Measurements from ENCODE around the gene DDO. TPM values are rescaled to one million over a fixed set of nuclear protein-coding genes. Genes with fewer than 3 reads are reported as not detected.

DDO gene
- total RNA-seq, 1 donor from 2014 or later = not detected

DNA sequence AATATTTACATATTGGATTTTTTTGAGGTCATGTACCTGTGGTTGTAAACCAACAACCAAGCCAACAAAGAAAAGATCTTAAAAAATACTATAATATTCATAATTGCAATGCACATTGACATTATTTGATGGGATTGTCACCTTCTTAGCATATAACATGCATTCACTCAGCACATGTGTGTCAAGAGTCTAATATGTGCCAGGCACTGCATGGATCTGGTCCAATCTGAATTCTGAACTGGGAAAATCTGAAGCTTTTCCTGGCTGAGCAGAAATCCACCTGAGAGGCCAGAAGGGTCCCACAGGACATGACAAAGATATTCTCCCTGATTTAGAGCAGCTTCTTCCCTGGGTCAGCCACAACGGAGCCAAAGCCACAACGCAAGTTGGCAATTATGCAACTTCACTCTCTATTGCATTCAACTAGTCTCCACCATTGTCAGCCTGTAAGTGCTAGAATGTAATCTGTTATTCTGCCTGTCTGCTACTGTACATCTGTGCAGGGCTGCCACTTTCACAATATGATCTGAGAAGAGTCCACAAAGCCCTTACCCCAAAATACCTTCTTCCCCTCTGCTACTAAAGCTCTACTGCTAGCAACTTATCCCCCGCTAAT is 17.0 kb upstream of the DDO start:
- DNase-seq (ENCODE audit: low spot score) = no peak
- TF ChIP-seq, protein P1, sequence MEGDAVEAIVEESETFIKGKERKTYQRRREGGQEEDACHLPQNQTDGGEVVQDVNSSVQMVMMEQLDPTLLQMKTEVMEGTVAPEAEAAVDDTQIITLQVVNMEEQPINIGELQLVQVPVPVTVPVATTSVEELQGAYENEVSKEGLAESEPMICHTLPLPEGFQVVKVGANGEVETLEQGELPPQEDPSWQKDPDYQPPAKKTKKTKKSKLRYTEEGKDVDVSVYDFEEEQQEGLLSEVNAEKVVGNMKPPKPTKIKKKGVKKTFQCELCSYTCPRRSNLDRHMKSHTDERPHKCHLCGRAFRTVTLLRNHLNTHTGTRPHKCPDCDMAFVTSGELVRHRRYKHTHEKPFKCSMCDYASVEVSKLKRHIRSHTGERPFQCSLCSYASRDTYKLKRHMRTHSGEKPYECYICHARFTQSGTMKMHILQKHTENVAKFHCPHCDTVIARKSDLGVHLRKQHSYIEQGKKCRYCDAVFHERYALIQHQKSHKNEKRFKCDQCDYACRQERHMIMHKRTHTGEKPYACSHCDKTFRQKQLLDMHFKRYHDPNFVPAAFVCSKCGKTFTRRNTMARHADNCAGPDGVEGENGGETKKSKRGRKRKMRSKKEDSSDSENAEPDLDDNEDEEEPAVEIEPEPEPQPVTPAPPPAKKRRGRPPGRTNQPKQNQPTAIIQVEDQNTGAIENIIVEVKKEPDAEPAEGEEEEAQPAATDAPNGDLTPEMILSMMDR (IDR thresholded peaks at IDR 0.05; ENCODE audit: unreplicated experiment) = no peak
- Mint-ChIP-seq H3K4me1 (ENCODE audit: unreplicated experiment) (no peaks in the 10 kb centered on the region), H3K27me3 (ENCODE audit: unreplicated experiment) (peaks cover 4% of the 10 kb centered on the region), H3K9me3 (ENCODE audit: unreplicated experiment) (no peaks in the 10 kb centered on the region), H3K27ac (ENCODE audit: unreplicated experiment) (no peak overlapping the region), H3K36me3 (ENCODE audit: low read depth, unreplicated experiment) (no peaks in the 10 kb centered on the region), H3K4me3 (ENCODE audit: unreplicated experiment) (no peak overlapping the region)

DNA sequence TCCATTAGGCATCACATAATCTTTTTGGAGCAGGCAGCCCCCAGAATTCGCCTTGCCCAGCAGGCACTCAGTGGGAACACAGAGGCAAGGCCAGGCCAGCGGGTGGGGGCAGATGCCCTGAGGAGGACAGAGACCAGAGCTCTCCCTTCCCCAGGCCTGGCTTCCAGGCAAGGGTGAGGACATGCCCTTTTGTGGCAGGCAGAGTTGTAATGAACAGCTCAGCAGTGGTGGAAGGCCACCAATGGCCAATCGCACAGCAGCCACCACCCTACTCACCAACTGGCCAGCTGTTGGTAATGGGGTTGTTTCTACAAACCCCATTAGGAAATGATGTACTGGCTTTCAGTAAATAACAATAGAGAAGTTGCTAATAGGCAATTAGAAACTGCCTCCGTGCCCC is 15.4 kb upstream of the DDO start:
- no peaks in the 10 kb centered on the region for H3K36me3 Mint-ChIP-seq (ENCODE audit: low read depth, unreplicated experiment)
- no peak for DNase-seq (ENCODE audit: low spot score)
- H3K4me3 Mint-ChIP-seq (ENCODE audit: unreplicated experiment) = no peak overlapping the region
- H3K27me3 Mint-ChIP-seq (ENCODE audit: unreplicated experiment) = peaks cover 4% of the 10 kb centered on the region
- H3K4me1 Mint-ChIP-seq (ENCODE audit: unreplicated experiment) = no peaks in the 10 kb centered on the region
- no peaks in the 10 kb centered on the region for H3K9me3 Mint-ChIP-seq (ENCODE audit: unreplicated experiment)
- H3K27ac Mint-ChIP-seq (ENCODE audit: unreplicated experiment) = no peak overlapping the region
- TF ChIP-seq, protein P1 (IDR thresholded peaks at IDR 0.05; ENCODE audit: unreplicated experiment) = no peak

DNA sequence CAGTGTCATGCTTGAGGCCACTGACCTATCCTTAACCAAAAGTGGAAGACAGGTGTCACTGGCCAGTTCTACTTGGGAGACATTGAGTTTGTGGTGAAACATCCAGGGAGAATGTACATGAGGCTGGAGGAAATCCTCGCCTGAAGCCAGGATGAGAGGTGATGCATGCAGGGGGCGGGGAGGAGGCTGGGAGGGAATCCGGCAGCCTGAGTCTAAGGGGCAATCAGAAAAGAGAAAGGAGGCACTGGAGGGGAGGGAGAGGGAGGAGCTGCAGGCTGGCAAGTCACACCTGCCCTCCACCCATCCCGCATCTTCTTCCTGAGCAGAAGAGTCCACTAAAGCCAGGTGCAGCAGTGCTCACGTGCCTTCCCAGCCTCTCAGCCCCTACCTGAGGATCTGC is 14.9 kb upstream of the DDO start:
- Mint-ChIP-seq H3K4me3 (ENCODE audit: unreplicated experiment) (no peak overlapping the region), H3K36me3 (ENCODE audit: low read depth, unreplicated experiment) (no peaks in the 10 kb centered on the region), H3K9me3 (ENCODE audit: unreplicated experiment) (no peaks in the 10 kb centered on the region), H3K27me3 (ENCODE audit: unreplicated experiment) (peaks cover 4% of the 10 kb centered on the region), H3K27ac (ENCODE audit: unreplicated experiment) (no peak overlapping the region), H3K4me1 (ENCODE audit: unreplicated experiment) (no peaks in the 10 kb centered on the region)
- TF ChIP-seq, protein P1 (IDR thresholded peaks at IDR 0.05; ENCODE audit: unreplicated experiment) = no peak
- DNase-seq (ENCODE audit: low spot score) = no peak

DNA sequence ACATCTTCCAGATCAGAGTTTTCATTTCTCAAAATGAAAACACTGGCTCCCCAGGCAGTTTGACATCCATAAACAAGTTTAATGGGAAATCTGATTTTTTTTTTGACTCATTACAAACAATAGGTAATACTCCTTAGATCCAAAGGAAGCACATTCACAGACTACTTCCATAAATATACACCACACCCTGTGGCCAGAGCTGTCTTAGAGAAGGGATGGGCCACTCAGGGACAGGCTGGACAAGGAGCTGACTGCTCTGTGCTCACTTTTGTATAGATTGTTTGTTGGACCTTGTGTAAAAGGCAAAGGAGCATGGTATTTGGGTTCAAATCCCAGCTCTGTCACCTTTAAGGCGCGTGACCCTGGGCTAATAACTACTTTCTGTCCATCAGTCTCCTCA is 12.8 kb upstream of the DDO start:
- no peak overlapping the region for H3K27ac Mint-ChIP-seq (ENCODE audit: unreplicated experiment)
- H3K36me3 Mint-ChIP-seq (ENCODE audit: low read depth, unreplicated experiment) = no peaks in the 10 kb centered on the region
- H3K4me1 Mint-ChIP-seq (ENCODE audit: unreplicated experiment) = no peaks in the 10 kb centered on the region
- TF ChIP-seq, protein P1 (IDR thresholded peaks at IDR 0.05; ENCODE audit: unreplicated experiment) = no peak
- no peaks in the 10 kb centered on the region for H3K9me3 Mint-ChIP-seq (ENCODE audit: unreplicated experiment)
- DNase-seq (ENCODE audit: low spot score) = no peak
- no peak overlapping the region for H3K4me3 Mint-ChIP-seq (ENCODE audit: unreplicated experiment)
- peaks cover 4% of the 10 kb centered on the region for H3K27me3 Mint-ChIP-seq (ENCODE audit: unreplicated experiment)

DNA sequence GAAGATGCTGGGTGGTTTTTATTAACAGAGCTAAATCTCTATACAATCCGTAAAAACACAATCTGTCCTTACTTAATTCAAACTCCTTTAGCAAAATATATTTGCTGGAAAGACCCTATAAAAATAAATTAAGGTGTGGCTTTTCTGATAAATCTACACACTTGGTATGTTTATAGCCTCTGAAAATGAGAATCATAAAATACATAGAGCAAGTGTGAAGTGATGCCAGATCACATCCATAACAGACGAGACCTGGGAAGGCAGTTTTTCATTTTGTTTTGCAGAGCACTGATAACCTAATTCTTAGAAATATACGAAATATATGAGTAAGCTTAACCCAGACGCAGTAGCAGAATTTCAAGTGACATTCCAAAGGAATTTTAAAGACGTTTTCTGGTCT is 10.4 kb upstream of the DDO start:
- no peak for DNase-seq (ENCODE audit: low spot score)
- Mint-ChIP-seq H3K27ac (ENCODE audit: unreplicated experiment) (no peak overlapping the region), H3K4me1 (ENCODE audit: unreplicated experiment) (no peaks in the 10 kb centered on the region), H3K9me3 (ENCODE audit: unreplicated experiment) (no peaks in the 10 kb centered on the region), H3K36me3 (ENCODE audit: low read depth, unreplicated experiment) (no peaks in the 10 kb centered on the region), H3K4me3 (ENCODE audit: unreplicated experiment) (no peak overlapping the region), H3K27me3 (ENCODE audit: unreplicated experiment) (peaks cover 4% of the 10 kb centered on the region)
- TF ChIP-seq, protein P1 (IDR thresholded peaks at IDR 0.05; ENCODE audit: unreplicated experiment) = no peak
